Neural progenitor cell (in vitro differentiated cells): ENCODE data around the gene COG5.

ENCODE experiments used
- CTCF ChIP-seq: fragments of 200-600 bp; sonication (generic); IDR thresholded peaks from 2 replicates; pipeline ENCODE4 v1.5.1; 2017; ENCODE audit warnings: antibody characterized with exemption, mild to moderate bottlenecking
- EZH2 ChIP-seq: fragments of 200-600 bp; sonication (generic); IDR thresholded peaks from 2 replicates; pipeline ENCODE4 v1.6.1; 2017; ENCODE audit warnings: antibody characterized with exemption, mild to moderate bottlenecking, moderate library complexity
- EZH2phosphoT487 ChIP-seq: fragments of 200-600 bp; sonication (generic); IDR thresholded peaks from 2 replicates; pipeline ENCODE4 v1.6.1; 2017; ENCODE audit warnings: antibody characterized with exemption

GRCh38 chr7:107506674-107507339, 56.9 kb downstream of the COG5 start:
- TF ChIP-seq CTCF (no peak), EZH2 (no peak), EZH2phosphoT487 (no peak)
